Esophagus squamous epithelium (tissue), 5 donors: ENCODE data around the gene ZNF469. TPM values are rescaled to one million over a fixed set of nuclear protein-coding genes. Genes with fewer than 3 reads are reported as not detected.

Experiments
- DNase-seq: peaks from one replicate; lab custom pipeline; 2025; lab: John Stamatoyannopoulos, UW
- H3K27ac ChIP-seq, 4 donors: fragments of 200-600 bp; sonication (generic); one replicate each; pipeline ENCODE4 v1.5.1; 2016 to 2019; ENCODE audit warnings: mild to moderate bottlenecking in 1 of 4
- H3K27me3 ChIP-seq, 4 donors: fragments of 200-600 bp; sonication (generic); 1 replicate in 3 of 4; 2 replicates in 1 of 4; pipeline versions ENCODE4 v1.5.1 to v1.6.0; 2017 to 2021; ENCODE audit warnings: antibody characterized with exemption in 1 of 4
- H3K36me3 ChIP-seq, 3 donors: fragments of 200-600 bp; sonication (generic); one replicate each; pipeline ENCODE4 v1.5.1; 2016 to 2019
- H3K4me1 ChIP-seq, 3 donors: fragments of 200-600 bp; sonication (generic); one replicate each; pipeline ENCODE4 v1.5.1; 2017 to 2019
- H3K4me3 ChIP-seq, 4 donors: fragments of 200-600 bp; sonication (generic); 1 replicate in 3 of 4; 2 replicates in 1 of 4; pipeline ENCODE4 v1.5.1; 2016 to 2019; ENCODE audit warnings: mild to moderate bottlenecking in 2 of 4, moderate library complexity in 1 of 4
- H3K9me3 ChIP-seq, 3 donors: fragments of 200-600 bp; sonication (generic); one replicate each; pipeline ENCODE4 v1.5.1; 2016 to 2019
- CTCF ChIP-seq, 6 experiments: fragments of 450-650 bp in 4 of 6; fragments of 200-600 bp in 2 of 6; sonication (generic) in 2 of 6; IDR thresholded peaks; one replicate each; pipeline ENCODE4 v1.5.1; 2016 to 2019; ENCODE audit warnings: antibody characterized with exemption in 6 of 6, mild to moderate bottlenecking in 4 of 6, moderate library complexity in 4 of 6
- POLR2A ChIP-seq, 4 donors: fragments of 450-650 bp; IDR thresholded peaks; one replicate each; pipeline ENCODE4 v1.6.1; 2017; ENCODE audit warnings: antibody characterized with exemption in 4 of 4, mild to moderate bottlenecking in 4 of 4, moderate library complexity in 3 of 4
- WGBS, 2 donors: methylation state at CpG; one replicate each; pipeline ENCODE4 v1.1.5; 2018; 5-methylcytosine and 5-hydroxymethylcytosine counted together
- intact Hi-C: fragments of 100-400 bp; cut with DNase I; formaldehyde crosslinking; loops from one replicate; pipeline ENCODE4 v1.15.0; 2022
- total RNA-seq, 4 donors: library from RNA; depleted of rRNA; stranded (reverse); fragments of >200 nt; gene quantifications; one replicate each; pipeline ENCODE4 v1.1.0, GENCODE V29; 2016
- donor health status: DM: yes; HTN: yes; CAD: no.

The ZNF469 gene
- total RNA-seq, 4 donors from 2014 or later: 0.26 to 0.57 (median 0.35) TPM

GRCh38 chr16:88370365-88370764, 12.4 kb upstream of the ZNF469 start:
- Histone ChIP-seq H3K27me3 (peaks cover 0 to 28% (median 0%) of the 10 kb centered on the region in 4 donors), H3K27ac (no peak overlapping the region), H3K36me3 (no peaks in the 10 kb centered on the region), H3K4me1 (no peaks in the 10 kb centered on the region), H3K9me3 (no peaks in the 10 kb centered on the region), H3K4me3 (no peak overlapping the region)
- TF ChIP-seq POLR2A (IDR thresholded peaks at IDR 0.05) (no peak), CTCF (IDR thresholded peaks at IDR 0.05) (no peak)
- 80 to 90% methylated on average over 7 to 10 of the region's 15 CpGs for WGBS, 2 donors
- intact Hi-C loops: no loop called here
- no peak for DNase-seq

GRCh38 chr16:88372522-88372921, 10.2 kb upstream of the ZNF469 start:
- H3K36me3 ChIP-seq: no peaks in the 10 kb centered on the region
- H3K4me1 ChIP-seq: no peaks in the 10 kb centered on the region
- no peak for DNase-seq
- no peak for TF ChIP-seq POLR2A (IDR thresholded peaks at IDR 0.05)
- TF ChIP-seq CTCF (IDR thresholded peaks at IDR 0.05): no peak
- H3K9me3 ChIP-seq: no peaks in the 10 kb centered on the region
- intact Hi-C loops: no loop called here
- H3K4me3 ChIP-seq: no peak overlapping the region
- H3K27ac ChIP-seq: no peak overlapping the region
- H3K27me3 ChIP-seq: peaks cover 0 to 45% (median 0%) of the 10 kb centered on the region in 4 donors
- 89% methylated on average over 2 of the region's 2 CpGs for WGBS, 2 donors

- WGBS, 2 donors: 93% methylated on average over 2 of the region's 2 CpGs; no CpG with 5 or more reads in 1 of the 2 donors
- intact Hi-C loops: no loop called here
- Histone ChIP-seq H3K27me3 (peaks cover 0 to 45% (median 0%) of the 10 kb centered on the region in 4 donors), H3K4me3 (no peak overlapping the region), H3K27ac (no peak overlapping the region), H3K9me3 (no peaks in the 10 kb centered on the region), H3K4me1 (no peaks in the 10 kb centered on the region), H3K36me3 (no peaks in the 10 kb centered on the region)
- TF ChIP-seq POLR2A (IDR thresholded peaks at IDR 0.05): no peak
- TF ChIP-seq CTCF (IDR thresholded peaks at IDR 0.05): no peak
- no peak for DNase-seq
Observed at GRCh38 chr16:88373211-88373610, 9.5 kb upstream of the ZNF469 start.

GRCh38 chr16:88373927-88374492, 8.7 kb upstream of the ZNF469 start:
- intact Hi-C loops: no loop called here
- Histone ChIP-seq H3K27me3 (peaks cover 0 to 51% (median 0%) of the 10 kb centered on the region in 4 donors), H3K9me3 (no peaks in the 10 kb centered on the region), H3K36me3 (no peaks in the 10 kb centered on the region), H3K4me3 (no peak overlapping the region), H3K27ac (no peak overlapping the region), H3K4me1 (no peaks in the 10 kb centered on the region)
- TF ChIP-seq POLR2A (IDR thresholded peaks at IDR 0.05) (no peak), CTCF (IDR thresholded peaks at IDR 0.05) (no peak)
- no peak for DNase-seq
- 80 to 81% methylated on average over 5 of the region's 5 CpGs for whole genome bisulfite sequencing, 2 donors

GRCh38 chr16:88374736-88375135, 8.0 kb upstream of the ZNF469 start:
- DNase-seq: no peak
- H3K27ac ChIP-seq: no peak overlapping the region
- no peaks in the 10 kb centered on the region for H3K36me3 ChIP-seq
- intact Hi-C loops: no loop called here
- H3K4me1 ChIP-seq: no peaks in the 10 kb centered on the region
- H3K9me3 ChIP-seq: no peaks in the 10 kb centered on the region
- H3K4me3 ChIP-seq: no peak overlapping the region
- WGBS, 2 donors: 89 to 91% methylated on average over 9 of the region's 22 CpGs
- TF ChIP-seq CTCF (IDR thresholded peaks at IDR 0.05): no peak
- no peak for TF ChIP-seq POLR2A (IDR thresholded peaks at IDR 0.05)
- H3K27me3 ChIP-seq: peaks cover 0 to 57% (median 0%) of the 10 kb centered on the region in 4 donors
